Stromal cell of bone marrow (primary cell): Measurements from ENCODE around the gene NEUROD6.

ENCODE experiments used
- DNase-seq: peaks from one replicate; pipeline ENCODE4 v3.0.0-alpha.2; 2012; ENCODE audit warnings: low read depth

NEUROD6 gene

DNA sequence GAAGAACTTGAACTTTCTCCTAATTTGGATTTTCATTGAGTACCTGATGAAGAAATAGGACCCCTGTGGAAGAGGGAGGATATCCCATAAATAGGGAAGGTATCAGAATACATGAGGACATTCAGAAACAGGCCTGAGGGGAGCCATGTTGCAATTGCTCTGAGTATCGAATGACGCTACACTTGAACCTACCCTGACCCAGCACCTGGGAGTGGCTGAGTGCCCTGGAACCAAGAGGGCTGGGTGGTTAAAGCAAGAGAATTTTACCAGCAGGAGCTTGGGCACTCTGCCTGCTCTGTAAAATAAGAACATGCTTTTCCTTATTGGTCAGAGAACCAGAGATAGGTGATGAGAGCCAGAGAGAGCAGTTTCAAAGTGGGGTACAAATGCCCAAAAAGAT, 7.2 kb downstream of the NEUROD6 start:
- no peak for DNase-seq

DNA sequence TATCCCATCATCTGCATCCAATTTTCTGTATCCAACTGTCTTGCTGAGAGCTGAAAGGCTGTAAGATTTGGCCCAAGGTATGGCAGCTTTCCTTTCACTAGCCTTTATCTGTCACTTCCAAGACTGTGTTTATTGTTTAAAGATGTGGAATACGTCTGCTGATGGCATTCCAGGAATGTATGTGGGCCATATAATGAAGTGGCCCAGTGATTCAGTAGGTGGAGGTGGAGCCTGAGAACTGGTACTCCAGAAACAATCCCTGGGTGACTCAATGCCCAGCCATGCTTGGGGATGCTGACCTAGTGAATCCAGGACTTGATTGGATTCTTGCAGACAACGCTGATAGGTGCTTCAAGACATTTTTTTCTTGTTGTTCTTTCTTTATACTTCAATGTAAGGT, 13.5 kb downstream of the NEUROD6 start:
- DNase-seq, result no peak

GRCh38 chr7:31326416-31326815, 14.1 kb downstream of the NEUROD6 start:
- DNase-seq, result no peak

- DNase-seq, result no peak
These were observed 17.4 kb downstream of the NEUROD6 start for GRCh38 chr7:31323101-31323500.

- no peak for DNase-seq
These were observed 19.9 kb downstream of the NEUROD6 start for GRCh38 chr7:31320675-31321074.

DNA sequence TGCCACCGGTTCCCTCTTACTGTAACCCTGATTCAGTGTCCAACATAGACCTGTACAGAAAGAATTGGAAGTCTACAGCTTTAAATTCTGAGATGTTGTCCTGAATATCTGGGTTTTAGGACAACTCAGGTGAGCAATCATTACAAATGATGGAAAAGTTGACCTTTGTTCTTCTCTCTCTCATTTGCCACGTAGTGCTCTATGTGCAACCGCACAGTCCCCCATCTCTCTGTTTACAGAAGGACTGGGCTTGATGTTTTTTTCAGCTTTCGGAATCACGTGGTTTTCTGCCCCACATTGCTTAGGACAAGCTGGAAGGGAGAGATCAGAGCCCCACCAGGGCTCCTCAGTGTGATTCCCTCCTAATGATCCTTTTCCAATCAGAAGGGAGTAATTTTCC, 22.2 kb downstream of the NEUROD6 start:
- no peak for DNase-seq

DNA sequence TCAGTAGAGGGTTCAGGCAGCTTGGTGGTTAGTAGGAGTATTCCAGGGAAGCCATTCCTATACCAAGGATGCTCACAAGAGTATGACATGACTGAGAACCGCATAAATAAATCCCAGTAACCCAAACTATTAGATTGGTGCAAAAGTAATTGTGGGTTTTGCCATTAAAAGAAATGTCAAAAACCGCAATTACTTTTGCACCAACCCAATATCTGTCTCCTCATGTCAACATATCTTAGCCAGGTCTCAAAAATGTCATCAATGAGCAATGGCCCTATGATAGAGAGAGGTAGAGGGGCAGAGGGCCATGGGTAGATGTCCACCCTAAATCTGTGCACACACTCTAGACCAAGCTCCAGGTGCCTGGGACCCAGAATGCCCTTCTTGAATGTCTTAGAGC, 23.6 kb downstream of the NEUROD6 start:
- no peak for DNase-seq

DNA sequence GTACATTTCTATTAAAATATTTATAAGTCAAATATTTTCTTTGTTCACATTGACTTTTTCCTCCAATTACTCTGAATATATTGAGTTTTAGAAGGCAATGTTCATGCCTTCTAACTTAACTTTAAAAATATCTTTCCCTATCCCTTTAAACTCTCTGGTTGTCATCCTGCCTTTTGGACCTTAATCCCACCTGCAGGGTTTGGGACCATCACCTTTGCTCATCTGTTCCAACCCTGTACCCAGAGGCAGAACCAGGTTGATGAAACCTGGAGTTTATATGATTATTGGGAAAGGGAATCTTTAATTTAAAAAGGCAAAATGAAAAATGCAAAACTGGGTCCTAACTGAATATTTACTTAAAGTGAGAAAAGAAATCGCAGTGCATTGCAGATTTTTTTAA, 24.8 kb downstream of the NEUROD6 start:
- no peak for DNase-seq

DNA sequence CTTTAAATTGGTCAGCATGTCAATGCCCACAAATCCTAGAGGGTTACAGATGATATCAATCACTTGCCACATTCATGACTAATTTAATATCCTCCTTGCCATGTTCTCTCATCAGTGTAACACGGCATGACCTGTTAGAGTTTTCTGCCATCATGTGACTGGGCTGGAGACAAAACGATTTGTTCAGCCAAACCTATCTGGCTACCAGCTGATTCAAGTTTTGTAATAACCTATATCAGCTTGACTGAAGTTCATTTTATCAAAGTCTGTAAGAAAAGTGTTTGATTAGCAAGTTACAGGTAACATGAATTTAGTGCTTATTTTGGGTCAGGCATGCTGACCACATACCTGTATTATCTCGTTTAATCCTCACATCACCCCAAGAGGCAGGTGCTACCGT, 25.7 kb downstream of the NEUROD6 start:
- DNase-seq, result no peak

- DNase-seq, result no peak
These were observed 27.6 kb downstream of the NEUROD6 start for GRCh38 chr7:31312889-31313288.

GRCh38 chr7:31311552-31311951, 29.0 kb downstream of the NEUROD6 start:
- DNase-seq, result no peak

DNA sequence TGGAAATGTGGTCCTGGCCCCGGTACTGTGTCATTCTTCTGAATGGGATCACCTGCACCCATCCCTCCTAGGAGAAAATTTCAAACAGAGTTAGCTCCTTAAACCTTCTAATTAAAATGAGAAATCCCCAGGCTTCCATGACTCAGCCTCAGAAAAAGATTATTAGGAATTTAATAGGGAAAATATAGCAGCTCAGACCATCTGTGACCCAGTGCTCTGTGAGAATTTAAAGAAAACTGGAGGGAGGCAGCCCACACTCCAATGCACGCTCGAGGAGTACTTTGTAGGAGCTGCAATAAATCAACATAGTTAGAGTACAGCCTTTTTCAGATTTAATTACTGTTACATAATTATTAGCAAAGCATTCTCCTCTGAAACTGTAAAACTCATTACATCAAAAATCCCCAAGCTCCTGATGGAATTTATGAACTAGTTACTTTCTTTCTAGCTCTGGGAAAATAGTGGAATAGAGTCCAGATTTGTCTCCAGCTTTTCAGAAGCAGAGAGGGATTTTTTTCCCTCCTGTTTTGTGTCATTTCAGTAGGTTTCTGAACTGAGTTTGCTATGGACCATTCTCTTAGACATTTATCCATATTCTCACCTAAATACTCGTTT, 30.1 kb downstream of the NEUROD6 start:
- DNase-seq, result no peak

- no peak for DNase-seq
These were observed 31.1 kb downstream of the NEUROD6 start for GRCh38 chr7:31309407-31309806.

DNA sequence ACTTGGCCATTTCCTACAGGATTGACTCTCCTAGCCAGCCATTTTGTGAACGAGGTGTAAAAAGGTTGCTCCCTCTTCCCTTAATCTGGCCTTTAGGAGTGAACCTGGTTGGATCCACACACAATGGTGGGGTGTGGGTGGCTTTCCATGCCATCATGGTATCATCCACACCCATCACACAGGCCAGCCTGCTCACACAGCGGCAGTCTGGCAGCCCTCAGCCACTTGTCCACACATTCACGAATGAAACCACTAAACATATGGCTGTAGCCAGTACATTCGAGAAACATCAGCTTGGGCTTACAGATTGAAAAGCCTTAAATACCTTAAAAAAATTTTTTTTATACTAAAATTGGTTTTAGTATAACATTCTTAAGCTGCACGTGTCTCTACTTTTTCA, 31.9 kb downstream of the NEUROD6 start:
- no peak for DNase-seq

DNA sequence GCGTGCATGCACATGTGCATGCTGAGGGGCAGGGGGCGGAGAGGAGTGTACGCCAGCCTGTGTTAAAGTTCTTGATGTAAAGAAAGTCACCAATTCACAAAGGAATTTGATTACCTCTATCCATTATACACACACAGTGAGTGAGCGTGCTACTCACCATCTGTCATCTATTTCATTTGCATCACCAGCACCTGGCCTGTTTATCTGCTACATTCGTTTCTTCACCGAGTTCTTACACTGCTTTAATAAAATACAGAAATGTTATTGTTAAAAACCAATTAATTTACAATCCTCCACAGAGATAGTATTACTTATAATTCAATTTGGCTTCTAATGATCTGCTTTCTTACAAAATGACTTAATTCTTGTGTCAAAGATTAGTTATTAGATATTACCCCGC, 32.6 kb downstream of the NEUROD6 start:
- no peak for DNase-seq

DNA sequence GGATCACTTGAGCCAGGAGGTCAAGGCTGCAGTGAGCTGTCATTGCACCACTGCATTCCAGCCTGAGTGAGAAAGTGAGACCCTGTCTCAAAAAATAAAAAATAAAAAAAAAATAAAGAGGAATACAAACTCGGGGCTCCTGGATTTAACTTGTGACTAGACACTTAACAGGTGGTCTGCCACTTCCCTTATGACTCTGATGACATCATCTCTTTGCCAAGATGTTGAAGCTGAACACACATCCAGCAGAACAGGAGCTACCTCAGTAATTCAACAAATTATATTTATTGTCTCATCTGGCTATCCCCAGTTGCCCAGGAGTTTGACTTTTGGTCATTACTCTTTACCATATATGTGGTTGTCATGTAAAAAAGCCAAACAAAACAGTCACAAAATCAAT, 35.3 kb downstream of the NEUROD6 start:
- no peak for DNase-seq

- no peak for DNase-seq
These were observed 36.1 kb downstream of the NEUROD6 start for GRCh38 chr7:31304446-31304845.

DNA sequence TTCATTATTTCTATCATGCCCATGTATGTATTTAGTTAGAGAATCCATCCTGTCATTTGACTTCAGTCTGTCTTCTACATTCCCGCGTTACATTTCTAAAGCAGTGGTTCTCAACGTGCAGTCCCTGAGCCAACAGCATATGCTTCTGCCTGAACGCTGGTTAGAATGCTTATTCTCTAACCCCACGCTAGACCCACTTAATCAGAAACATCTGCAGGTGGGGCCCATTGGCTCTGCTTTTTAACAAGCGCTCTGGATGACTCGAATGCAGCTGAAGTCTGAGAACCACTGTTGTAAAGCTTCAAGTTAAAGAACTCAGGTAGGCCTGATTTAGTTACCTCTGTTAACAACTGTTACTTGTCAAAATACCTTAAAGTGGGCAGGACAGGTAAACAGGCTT, 38.2 kb downstream of the NEUROD6 start:
- no peak for DNase-seq

DNA sequence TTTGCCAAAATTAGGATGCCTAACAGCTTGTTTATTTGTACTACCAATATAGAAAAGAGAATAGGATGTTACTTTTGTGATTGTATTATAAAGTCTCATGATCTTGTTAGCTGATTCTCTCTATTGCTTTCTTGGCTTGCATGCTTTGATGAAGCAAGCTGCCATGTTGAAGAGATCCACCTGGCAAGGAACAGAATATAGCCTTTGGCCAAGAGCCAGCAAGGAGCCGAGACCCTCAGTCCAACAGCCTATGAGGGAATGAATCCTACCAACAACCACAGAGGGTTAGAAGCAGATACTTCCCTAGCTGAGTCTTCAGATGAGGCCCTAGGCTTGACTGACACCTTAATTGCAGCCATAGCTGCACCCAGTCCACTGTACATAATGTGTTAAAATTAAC, 41.2 kb downstream of the NEUROD6 start:
- DNase-seq, result no peak

DNA sequence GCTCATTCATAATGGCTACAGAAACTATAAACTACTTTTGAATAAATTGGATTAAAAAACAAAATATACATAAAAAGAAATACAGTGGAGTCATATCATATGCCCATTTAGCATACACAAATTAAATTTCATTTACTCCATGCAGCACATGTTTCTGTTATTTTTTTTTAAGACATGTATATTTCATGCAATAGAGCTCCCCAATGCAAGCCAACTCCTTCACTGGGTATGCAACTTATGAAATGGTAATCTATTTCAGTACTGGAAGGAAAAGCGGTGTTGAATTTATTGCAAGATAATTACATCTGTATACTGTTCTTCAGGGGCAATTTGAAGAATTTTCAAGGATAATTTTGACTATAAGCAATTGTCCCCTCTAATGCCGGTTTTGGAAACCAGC, 49.9 kb downstream of the NEUROD6 start:
- DNase-seq, result no peak
